GOT3 (cell line): ENCODE data around the gene RGS6.

Experiments used
- DNase-seq: peaks from one replicate; lab custom pipeline; 2025; ENCODE audit warnings: mixed read lengths; lab: John Stamatoyannopoulos, UW

The RGS6 gene

DNA sequence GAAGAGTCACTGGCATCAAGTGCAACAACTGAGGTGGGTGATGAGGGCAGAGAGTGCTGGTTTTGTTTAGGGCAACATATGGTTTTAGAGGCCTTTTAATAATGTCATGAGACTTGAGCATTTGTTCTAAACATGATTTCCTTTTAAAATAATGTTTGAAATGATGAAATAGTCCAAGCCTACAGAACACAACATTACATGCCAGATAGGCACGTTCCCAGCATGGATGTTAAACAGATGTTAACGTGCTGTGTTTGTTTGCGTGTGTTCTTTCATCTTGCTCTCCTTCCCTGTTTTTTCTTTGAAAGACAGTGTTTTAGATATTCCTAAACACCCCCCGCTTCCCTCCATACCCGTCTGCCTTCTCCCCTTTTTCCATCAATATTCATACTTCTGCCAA, 82.3 kb downstream of the RGS6 start:
- DNase-seq, result no peak

DNA sequence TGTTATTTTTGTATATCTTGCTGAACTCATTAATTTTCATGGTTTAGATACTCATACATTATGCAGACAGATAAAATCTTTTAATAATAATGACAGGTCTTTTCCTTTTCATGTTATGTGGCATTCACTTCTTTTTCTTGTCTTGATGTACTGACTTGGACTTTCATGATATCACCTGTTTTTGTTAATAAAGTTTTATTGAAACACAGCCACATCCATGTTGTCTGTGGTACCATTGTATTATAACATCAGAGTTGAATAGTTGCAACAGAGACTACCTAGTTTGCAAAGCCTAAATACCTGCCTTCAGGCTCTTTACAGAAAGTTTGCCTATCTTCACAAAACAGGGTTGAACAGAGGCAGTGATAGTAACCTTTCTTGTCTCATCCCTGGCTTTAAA, 85.1 kb downstream of the RGS6 start:
- no peak for DNase-seq

DNA sequence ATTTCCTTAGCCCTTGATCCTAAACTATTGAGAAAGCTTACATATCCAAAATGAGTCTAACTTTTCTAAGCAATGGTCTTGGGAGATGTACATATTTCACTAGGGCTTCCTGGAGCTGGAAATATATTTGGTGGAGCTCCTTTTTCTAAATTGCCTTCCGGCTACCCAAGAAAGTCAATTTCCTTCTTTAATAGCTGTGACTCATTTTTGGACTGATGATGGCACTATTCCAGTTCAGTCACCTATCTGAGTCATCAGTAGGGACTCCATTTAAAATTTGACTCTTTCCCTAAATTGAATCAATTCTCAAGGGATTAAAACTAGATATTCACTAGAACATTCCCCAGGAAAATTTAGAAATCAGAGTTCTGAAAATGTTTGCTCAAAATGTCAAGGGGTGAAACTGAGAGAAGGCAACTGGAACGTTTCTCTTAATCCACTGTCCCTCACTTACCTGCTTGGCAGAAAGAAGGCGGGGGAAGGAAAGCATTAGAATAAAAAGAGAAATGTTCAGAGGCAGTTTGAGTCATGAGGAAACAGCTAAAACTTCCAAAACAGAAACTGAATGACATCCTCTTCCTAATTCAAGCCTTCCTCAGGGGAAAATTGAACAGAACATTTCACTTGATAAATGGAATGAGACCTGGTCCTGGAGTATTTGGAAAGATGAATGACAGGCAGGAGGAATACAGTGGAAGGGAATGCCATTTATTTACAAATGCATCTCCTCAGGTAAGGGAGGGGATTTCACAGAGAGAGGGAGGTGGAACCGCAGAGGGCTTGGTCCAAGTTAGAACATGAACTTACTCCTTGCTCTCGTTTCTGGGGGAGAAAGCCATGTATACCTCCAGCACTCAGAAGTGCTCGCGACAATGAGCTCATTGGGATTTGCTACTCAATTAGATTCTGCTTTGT, 91.2 kb downstream of the RGS6 start:
- no peak for DNase-seq

DNA sequence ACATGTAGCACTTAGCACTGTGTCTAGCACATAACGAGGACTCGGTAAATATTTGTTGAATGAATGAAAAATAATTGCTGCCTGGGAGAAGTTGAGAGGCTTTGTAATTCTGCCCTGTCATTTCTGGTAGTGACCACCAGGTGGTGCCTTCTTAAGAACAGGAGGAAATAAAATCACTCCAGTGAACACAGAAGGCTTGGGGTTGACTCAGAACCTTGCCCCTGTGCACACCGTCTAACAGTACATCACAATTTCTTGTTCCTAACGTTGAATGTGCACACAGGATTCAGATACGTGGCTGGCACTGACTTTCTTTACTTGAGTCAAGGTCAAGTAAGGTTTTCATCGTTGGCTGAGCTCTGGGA, 91.8 kb downstream of the RGS6 start:
- no peak for DNase-seq

DNA sequence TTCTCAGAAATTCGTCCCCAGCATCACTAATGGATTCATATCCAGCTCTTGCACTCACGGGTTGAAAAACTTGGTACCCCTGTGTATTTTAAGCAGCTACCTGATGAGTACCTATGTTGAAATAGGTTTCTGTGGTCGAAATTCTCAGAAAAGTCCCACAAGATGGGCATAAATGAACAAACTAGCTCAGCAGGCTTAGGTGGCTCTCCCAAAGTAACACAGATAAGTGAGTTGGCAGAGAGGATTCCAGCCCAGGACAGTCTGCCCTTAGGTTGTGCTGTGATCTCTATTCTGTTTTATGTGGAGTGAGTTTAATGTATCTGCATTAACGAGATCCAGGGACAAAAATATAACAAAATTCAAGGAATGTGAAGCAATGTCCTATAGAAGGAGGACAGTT, 92.3 kb downstream of the RGS6 start:
- no peak for DNase-seq

DNA sequence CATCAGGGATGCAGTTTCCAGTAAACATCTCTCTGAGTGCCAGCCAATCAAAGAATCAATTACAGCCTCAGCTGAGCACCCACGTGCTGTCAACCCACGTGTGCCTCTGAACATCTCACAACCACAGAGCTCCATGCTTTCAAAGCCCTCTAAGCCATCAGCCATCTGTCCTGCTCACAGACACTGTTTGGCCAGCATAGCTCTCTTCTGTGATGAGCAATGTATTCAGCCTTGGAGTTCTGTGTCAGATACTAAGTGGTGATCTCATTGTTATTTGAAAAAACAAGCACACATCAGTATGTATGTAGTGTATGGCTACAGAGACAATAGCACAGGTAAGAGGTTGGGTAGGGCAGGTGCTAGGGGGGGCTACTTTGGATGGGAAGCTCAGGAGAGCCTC, 94.3 kb downstream of the RGS6 start:
- DNase-seq, result no peak

DNA sequence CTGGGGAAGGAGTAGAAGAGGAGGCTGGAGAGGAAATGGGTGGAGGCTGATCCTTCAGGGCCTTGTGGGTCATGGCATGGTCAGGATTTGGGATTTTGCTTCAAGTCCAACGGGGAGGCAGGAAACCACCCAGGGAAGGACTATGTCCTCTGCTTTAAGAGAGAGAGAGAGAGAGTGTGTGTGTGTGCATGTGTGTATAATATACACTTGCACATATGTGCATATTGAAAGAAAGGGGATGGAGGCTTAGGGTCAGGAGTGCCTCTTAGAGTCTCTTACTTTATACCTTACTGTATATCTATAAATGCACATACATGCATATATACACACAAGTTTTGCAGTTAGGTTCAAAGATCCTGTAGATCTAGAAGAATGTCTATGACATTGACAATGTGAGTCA, 94.8 kb downstream of the RGS6 start:
- DNase-seq, result no peak

DNA sequence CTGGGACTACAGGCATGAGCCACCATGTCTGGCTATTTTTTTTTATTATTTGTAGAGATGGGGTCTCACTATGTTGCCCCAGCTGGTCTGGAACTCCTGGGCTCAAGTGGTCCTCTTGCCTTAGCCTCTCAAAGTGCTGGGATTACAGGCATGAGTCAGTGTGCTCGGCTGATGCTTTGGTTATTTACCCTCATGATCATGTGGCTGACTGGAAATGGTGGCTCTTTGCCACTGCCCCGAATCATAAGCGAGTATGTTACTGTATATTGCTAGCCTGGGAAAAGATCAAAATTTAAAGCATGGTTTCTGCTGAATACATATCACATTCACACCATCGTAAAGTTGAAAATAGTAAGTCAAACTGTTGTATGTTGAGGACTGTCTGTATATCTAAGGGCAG, 101.1 kb downstream of the RGS6 start:
- DNase-seq, result no peak

DNA sequence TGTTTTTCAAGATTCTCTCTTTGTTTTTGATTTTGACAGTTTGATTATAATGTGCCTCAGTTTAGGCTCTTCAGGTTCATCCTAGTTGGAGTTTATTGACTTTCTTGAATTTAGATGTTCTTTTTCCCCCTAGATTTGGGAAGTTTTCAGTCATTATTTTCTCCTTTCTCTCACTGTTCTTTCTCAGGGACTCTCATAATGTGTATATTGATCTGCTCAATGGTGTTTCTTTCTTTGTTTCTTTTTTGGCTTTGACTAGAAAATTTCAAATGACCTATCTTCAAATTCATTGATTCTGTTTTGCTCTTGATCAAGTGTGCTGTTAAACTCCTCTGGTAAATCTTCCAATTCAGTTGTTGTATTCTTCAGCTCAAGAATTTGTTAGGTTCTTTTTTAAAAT, 108.3 kb downstream of the RGS6 start:
- DNase-seq, result no peak

DNA sequence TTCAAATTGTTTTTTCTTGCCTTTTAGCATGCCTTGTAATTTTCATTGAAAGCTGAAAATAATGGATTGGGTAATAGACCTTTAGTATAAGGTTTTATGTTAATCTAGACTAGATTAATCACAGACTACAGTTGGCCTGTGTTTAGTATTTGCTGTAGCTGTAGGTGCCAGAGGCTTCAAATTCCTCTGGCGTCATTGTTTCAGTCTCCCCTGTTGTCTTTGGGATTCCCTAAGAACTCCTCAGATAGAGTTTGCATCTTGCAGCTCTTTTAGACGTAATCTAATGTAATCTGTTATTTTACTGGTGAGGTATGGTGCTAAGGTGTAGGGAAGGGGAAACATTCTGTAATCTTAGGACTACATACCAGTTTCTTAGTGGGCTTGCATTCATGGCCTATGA, 113.0 kb downstream of the RGS6 start:
- no peak for DNase-seq

DNA sequence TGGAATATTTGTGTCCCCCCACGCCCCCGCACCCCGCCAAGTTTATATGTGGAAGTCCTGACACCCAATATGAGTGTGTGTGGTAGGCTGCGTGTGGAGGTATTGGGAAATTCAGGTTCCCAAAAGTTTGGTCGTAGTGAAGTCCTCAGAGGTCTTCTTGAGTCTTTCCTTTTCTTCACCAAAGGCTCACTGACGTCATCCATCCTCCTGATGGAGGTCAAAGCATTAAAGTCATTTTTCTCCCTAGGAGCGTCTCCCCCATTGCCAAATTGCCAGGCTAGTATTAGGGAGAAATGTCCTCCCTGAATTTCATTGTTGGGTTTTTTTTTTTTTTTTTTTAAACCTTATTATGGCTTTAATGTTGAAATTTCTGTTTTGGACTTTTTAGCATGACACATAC, 113.7 kb downstream of the RGS6 start:
- no peak for DNase-seq

DNA sequence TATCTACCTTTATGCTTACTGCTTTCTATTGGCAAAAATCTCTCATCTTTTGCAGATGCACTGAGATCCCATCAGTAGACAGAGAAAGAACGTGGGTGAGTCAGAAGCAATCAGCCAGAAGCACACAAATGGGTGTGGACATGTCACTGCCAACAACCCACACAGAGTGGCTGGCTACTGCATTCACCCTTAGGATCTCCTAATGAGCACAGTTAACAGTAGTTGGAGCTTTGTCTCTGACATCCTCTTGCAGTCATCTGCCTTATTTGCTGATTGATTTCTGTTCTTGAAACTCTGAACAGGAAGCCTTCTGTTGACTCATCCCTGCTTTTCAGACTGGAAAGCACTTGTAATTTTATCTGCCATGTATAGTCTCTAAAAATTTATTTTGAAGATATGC, 117.2 kb downstream of the RGS6 start:
- DNase-seq, result no peak

DNA sequence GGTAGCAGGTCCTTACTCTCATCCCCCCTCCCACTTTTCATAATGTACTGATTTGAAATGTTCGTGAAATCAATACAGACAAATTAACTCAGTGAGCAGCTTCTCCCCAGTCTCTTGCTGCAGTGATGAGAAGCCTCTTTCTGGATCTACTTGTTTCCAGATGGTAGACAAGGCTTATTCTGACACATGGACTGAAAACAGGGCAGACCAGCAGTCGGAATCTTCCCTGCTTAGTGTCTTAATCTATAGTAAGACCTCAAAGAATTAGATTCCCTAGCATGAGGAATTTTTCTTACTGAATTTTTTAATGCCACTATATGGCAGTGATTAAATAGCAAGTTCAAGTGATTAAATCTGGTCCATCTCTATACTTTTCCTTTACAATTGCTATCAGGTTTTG, 120.1 kb downstream of the RGS6 start:
- no peak for DNase-seq

DNA sequence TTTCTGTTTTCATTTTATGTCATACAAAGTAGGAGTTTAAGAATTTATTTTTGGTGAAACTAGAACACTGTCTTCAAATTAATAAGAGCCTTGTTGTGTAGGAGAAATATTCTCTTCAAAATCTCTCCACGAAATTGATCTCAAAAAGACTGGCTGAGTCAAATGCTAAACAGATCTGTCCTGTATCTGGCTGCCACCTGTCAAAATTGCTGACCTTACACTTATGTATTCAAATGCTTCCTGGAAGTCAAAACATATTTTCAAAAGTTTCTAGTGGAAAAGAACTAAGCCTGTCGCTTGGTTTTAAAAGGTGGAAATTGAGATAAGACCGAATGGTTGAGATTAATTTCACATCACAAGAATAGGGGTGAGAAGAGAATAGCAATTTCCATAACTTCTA, 121.4 kb downstream of the RGS6 start:
- DNase-seq, result no peak

DNA sequence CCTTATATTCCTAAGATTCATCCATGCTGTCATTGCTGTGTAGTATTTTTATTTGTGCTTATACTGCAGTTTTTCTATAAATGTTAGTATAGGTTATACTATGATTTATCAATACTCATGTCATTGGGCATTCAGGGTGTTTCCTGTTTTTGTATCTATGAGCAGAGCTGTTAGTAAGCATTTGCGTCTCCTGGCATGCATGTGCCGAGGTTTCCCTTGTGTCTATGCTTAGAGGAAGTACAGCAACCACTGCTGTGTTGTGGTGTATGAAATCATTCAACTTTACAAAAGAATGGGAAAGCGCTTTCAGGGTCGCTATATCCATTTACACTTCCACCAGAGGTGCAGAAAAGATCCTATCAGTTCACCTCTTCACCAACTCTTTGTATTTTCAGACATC, 122.7 kb downstream of the RGS6 start:
- no peak for DNase-seq

DNA sequence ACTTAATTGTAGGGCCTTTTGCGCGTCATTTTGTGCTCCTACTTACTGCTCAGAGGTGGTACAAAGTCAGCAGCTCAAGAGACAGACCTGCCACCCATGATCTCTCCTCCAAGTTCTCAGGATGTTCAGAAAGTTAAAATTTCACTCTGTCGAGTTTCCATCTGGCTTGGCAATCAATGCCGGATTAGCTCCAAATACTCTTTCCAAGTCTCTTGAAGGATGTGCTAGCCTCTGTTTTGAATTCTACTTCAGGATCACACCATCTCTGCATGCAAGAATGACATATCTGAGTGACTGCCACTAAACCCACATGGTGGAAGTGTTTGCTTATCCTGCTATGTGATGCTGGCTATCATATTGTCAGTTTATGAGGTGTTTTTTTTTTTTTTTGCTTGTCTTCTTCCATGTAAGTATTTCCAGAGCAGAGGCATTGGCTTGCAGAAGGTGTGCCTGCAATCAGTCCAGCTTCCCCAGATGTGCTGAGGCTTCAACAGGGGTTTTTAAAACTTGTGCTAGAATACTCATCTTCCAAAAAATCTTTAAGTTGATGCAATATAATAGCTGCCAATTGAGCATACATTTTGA, 125.6 kb downstream of the RGS6 start:
- no peak for DNase-seq

DNA sequence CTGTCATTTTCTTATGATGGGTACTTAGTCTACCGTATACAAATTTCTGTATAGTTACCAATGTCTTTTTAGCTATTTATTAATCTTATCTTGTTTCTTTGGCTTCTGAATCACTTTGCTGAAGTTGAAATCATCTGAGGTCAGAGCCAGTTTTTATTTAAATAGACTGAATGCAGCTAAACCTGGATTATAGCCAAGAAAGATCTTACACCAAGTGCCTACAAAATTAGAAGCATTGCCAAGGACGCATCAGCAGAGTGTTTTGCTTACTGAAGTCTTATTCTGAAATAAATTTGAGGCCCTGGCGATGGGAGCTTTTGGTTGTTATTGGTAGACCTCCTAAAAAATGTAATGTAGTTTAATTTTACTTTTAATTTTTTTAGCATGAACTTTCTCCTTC, 128.2 kb downstream of the RGS6 start:
- DNase-seq, result no peak

DNA sequence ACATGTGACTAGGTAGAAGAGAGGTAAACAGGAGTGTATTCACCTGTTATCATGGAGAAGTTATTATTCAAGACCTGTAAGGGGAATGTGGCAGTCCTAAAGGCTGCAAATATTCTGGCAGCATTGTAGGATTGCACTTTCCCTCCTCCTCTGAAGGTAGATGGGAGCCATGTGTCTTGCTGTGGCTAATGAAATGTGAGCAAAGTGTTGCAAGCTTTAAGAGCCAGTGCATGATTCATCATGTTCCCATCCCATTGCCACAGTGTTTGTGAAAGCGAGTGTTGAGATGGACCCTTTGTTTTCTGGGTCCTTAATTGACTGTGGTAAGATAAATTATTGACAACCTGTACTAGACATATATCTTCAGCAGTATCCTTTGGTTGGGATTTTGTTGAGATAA, 128.7 kb downstream of the RGS6 start:
- DNase-seq, result no peak

DNA sequence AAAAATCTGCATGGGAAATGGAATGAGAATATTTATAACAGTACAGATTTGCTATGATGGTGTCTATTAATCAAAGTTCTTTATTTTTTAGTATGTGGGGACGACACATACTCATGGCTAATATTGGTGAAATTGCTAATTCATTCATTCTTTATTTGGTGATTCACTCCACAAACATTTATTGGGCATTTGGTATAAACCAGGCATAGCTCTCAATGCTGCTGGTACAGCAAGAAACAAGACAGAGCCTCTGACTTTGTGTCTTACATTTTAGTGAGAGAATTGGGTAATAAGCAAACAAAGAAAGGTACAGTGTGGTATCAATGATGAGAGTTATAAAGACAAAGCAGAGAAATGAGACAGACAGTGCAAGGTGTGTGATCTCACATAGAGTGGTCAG, 129.5 kb downstream of the RGS6 start:
- DNase-seq, result no peak

DNA sequence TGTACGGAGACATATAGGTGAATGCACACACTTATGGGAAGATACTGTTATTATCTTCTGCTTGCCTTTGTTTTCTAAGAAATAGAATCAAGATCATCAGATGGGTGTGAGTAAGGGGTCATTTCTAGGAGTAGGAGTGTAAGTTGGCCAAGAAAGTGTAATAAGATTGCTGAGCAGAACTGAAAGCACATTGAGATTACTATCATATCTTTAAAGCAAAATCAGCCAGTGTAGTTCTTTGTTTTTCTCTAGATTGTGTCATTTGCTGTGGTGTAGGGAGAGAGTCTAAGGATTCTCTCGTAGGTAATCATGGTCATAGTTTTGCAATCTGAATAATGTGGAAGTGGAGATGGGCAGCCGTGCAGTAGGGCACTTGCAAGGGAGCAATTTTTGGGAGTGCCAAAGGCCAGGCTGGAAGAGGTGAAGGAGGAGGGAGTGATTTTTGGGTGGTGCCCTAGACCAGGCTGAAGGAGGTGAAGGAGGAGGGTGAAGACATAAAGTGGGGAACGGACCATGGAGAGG, 131.6 kb downstream of the RGS6 start:
- DNase-seq, result no peak

DNA sequence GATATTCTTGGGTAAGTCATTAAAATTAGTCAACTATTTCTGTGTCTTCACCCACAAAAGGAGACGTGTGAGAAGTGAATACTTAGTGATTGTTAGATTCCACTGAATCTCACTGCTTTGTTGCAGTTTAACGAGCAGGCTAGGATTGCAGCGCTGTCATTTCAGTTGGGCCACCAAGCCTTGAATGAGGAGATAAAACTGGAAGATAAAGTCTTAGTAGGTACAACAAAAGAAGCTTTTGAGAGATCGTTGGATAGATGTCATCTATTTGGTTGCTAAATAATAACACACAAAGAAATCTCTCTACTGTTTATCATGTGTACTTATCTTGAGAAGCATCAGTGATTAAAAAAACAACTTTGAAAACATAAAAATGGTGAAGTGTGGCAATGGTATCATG, 132.3 kb downstream of the RGS6 start:
- DNase-seq, result no peak

DNA sequence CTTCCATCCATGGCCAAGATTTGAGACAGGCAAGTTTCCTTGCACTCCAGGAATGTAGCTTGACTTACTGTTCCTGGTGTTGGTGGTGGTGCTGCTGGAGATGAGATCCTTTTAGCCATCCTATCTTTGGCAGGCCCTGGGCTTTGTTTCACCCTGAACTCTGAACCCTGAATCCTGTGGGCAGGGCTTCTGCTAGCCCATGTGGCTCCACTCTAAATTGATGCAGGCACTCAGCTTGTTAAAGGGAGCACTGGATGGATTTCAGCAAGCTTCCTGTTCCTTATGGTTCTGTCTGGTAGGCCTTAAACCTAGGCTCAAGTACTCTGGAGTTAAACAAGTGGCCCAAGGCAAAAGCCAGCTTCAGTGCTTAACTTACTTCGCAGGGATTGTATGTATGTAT, 138.2 kb downstream of the RGS6 start:
- DNase-seq, result no peak

DNA sequence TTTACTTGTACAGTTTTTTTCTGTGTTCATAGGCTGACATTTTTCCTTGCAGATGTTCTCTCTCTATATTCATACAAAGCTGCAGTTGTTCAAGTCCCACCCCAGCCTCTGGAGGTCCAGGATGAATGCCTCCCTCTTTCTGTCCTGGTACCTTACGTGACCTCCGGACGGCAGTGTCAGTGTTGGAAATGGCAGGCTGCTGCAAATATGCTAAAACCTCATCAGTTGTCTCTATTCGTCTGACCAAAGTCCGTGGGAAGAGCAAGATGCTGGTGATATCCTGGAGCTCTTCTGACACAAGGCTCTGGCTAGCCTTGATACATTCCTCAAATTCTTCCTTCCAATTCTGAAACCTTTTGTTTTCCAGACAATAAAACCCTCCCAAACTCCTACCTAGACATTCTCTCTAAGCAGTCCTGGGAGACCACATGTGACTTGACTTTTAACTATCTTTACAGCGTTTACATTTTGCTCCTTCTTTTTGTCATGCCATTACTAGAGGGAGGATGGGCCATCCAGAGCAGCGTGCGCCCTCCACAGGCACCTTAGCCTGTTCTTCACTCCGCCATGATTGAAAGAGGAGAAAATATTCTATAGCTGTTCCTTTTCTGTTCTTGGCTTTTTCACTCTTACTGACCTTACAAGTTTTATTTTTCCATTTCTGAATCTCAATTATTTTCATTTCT, 143.6 kb downstream of the RGS6 start:
- no peak for DNase-seq
